ENCODE results near the gene ZER1.

ZER1 gene

GRCh38 chr9:128715436-128715750, 56.3 kb downstream of the ZER1 start:
- H2BK5ac ChIP-seq (ENCODE audit: low read depth, low read length, poor library complexity, severe bottlenecking): no peak overlapping the region
- no peak for DNase-seq
- no peaks in the 10 kb centered on the region for H3K79me1 ChIP-seq (replicated peaks; ENCODE audit: low read length, poor library complexity, severe bottlenecking)
- H3K23ac ChIP-seq (ENCODE audit: low read length in 2 of 2): no peak overlapping the region
- 94% methylated on average over 6 of the region's 6 CpGs for WGBS
- H2BK12ac ChIP-seq (ENCODE audit: low read length in 2 of 2): no peak overlapping the region
- H3K36me3 ChIP-seq (ENCODE audit: control insufficient read depth in 1 of 2, insufficient read depth in 2 of 2, low read depth in 1 of 2, low read length in 2 of 2): peaks cover 0 to 32% of the 10 kb centered on the region in 2 experiments
- H3K14ac ChIP-seq (ENCODE audit: low read length in 2 of 2): no peak overlapping the region
- no peak overlapping the region for H2BK15ac ChIP-seq (ENCODE audit: low read depth, poor library complexity, severe bottlenecking)
- H2BK120ac ChIP-seq (ENCODE audit: low read depth, low read length): no peak overlapping the region
- H4K91ac ChIP-seq (ENCODE audit: low read length): no peak overlapping the region
- H3K4me1 ChIP-seq (ENCODE audit: control insufficient read depth, insufficient read depth, low read depth, low read length): peaks cover 2% of the 10 kb centered on the region
- no peak overlapping the region for H2AK5ac ChIP-seq (ENCODE audit: low read length, severe bottlenecking)
- no peak overlapping the region for H3K4me2 ChIP-seq (ENCODE audit: low read length, poor library complexity, severe bottlenecking)
- no peaks in the 10 kb centered on the region for H3K9me3 ChIP-seq (ENCODE audit: control insufficient read depth, low read length)
- no peak overlapping the region for H4K8ac ChIP-seq (ENCODE audit: low read length)
- no peak overlapping the region for H3K4me3 ChIP-seq (ENCODE audit: insufficient read depth in 1 of 2, low read depth in 1 of 2, low read length in 2 of 2)
- no peak overlapping the region for H3K18ac ChIP-seq (ENCODE audit: low read depth in 1 of 2, low read length in 2 of 2)
- H3K27me3 ChIP-seq (ENCODE audit: control insufficient read depth in 1 of 2, insufficient read depth in 1 of 2, low read length in 2 of 2): no peaks in the 10 kb centered on the region
- no peak overlapping the region for H3K9ac ChIP-seq (ENCODE audit: low read length)
- no peak overlapping the region for H3K27ac ChIP-seq (ENCODE audit: low read length, poor library complexity, severe bottlenecking)
- H2AFZ ChIP-seq (ENCODE audit: low read depth, low read length): no peak overlapping the region
- no peak overlapping the region for H3K4ac ChIP-seq (ENCODE audit: low read depth in 1 of 2, low read length in 2 of 2)

GRCh38 chr9:128714586-128715435, 56.9 kb downstream of the ZER1 start:
- no peak for DNase-seq
- H2BK5ac ChIP-seq (ENCODE audit: low read depth, low read length, poor library complexity, severe bottlenecking): no peak overlapping the region
- H2BK12ac ChIP-seq (ENCODE audit: low read length in 2 of 2): no peak overlapping the region
- H3K4me1 ChIP-seq (ENCODE audit: control insufficient read depth, insufficient read depth, low read depth, low read length): no peaks in the 10 kb centered on the region
- peaks cover 0 to 26% of the 10 kb centered on the region in 2 experiments for H3K36me3 ChIP-seq (ENCODE audit: control insufficient read depth in 1 of 2, insufficient read depth in 2 of 2, low read depth in 1 of 2, low read length in 2 of 2)
- H4K8ac ChIP-seq (ENCODE audit: low read length): no peak overlapping the region
- H2BK120ac ChIP-seq (ENCODE audit: low read depth, low read length): no peak overlapping the region
- H3K9me3 ChIP-seq (ENCODE audit: control insufficient read depth, low read length): no peaks in the 10 kb centered on the region
- H3K4me3 ChIP-seq (ENCODE audit: insufficient read depth in 1 of 2, low read depth in 1 of 2, low read length in 2 of 2): no peak overlapping the region
- H4K91ac ChIP-seq (ENCODE audit: low read length): no peak overlapping the region
- no peak overlapping the region for H3K14ac ChIP-seq (ENCODE audit: low read length in 2 of 2)
- H3K18ac ChIP-seq (ENCODE audit: low read depth in 1 of 2, low read length in 2 of 2): no peak overlapping the region
- no peak overlapping the region for H2AFZ ChIP-seq (ENCODE audit: low read depth, low read length)
- H2AK5ac ChIP-seq (ENCODE audit: low read length, severe bottlenecking): no peak overlapping the region
- H3K79me1 ChIP-seq (replicated peaks; ENCODE audit: low read length, poor library complexity, severe bottlenecking): no peaks in the 10 kb centered on the region
- no peak overlapping the region for H3K23ac ChIP-seq (ENCODE audit: low read length in 2 of 2)
- 91% methylated on average over 24 of the region's 24 CpGs for WGBS
- H3K9ac ChIP-seq (ENCODE audit: low read length): no peak overlapping the region
- no peak overlapping the region for H3K27ac ChIP-seq (ENCODE audit: low read length, poor library complexity, severe bottlenecking)
- H2BK15ac ChIP-seq (ENCODE audit: low read depth, poor library complexity, severe bottlenecking): no peak overlapping the region
- no peaks in the 10 kb centered on the region for H3K27me3 ChIP-seq (ENCODE audit: control insufficient read depth in 1 of 2, insufficient read depth in 1 of 2, low read length in 2 of 2)
- no peak overlapping the region for H3K4ac ChIP-seq (ENCODE audit: low read depth in 1 of 2, low read length in 2 of 2)
- no peak overlapping the region for H3K4me2 ChIP-seq (ENCODE audit: low read length, poor library complexity, severe bottlenecking)

- 95% methylated on average over 18 of the region's 19 CpGs for WGBS
- H3K4me2 ChIP-seq (ENCODE audit: low read length, poor library complexity, severe bottlenecking): no peak overlapping the region
Measured at GRCh38 chr9:128713941-128714573, 57.7 kb downstream of the ZER1 start.

GRCh38 chr9:128713411-128713780, 58.3 kb downstream of the ZER1 start:
- Histone ChIP-seq H3K9ac (ENCODE audit: low read length) (no peak overlapping the region), H3K23ac (ENCODE audit: low read length in 2 of 2) (no peak overlapping the region), H3K18ac (ENCODE audit: low read depth in 1 of 2, low read length in 2 of 2) (no peak overlapping the region), H3K27me3 (ENCODE audit: control insufficient read depth in 1 of 2, insufficient read depth in 1 of 2, low read length in 2 of 2) (no peaks in the 10 kb centered on the region), H2AK5ac (ENCODE audit: low read length, severe bottlenecking) (no peak overlapping the region), H4K8ac (ENCODE audit: low read length) (no peak overlapping the region), H3K14ac (ENCODE audit: low read length in 2 of 2) (no peak overlapping the region), H3K27ac (ENCODE audit: low read length, poor library complexity, severe bottlenecking) (no peak overlapping the region), H3K36me3 (ENCODE audit: control insufficient read depth in 1 of 2, insufficient read depth in 2 of 2, low read depth in 1 of 2, low read length in 2 of 2) (peaks cover 0 to 23% of the 10 kb centered on the region in 2 experiments), H3K9me3 (ENCODE audit: control insufficient read depth, low read length) (no peaks in the 10 kb centered on the region), H2BK5ac (ENCODE audit: low read depth, low read length, poor library complexity, severe bottlenecking) (no peak overlapping the region), H2BK12ac (ENCODE audit: low read length in 2 of 2) (no peak overlapping the region), H2AFZ (ENCODE audit: low read depth, low read length) (no peak overlapping the region), H3K4me2 (ENCODE audit: low read length, poor library complexity, severe bottlenecking) (no peak overlapping the region), H3K4ac (ENCODE audit: low read depth in 1 of 2, low read length in 2 of 2) (no peak overlapping the region), H4K91ac (ENCODE audit: low read length) (no peak overlapping the region), H2BK120ac (ENCODE audit: low read depth, low read length) (no peak overlapping the region), H3K79me1 (replicated peaks; ENCODE audit: low read length, poor library complexity, severe bottlenecking) (no peaks in the 10 kb centered on the region), H3K4me1 (ENCODE audit: control insufficient read depth, insufficient read depth, low read depth, low read length) (no peaks in the 10 kb centered on the region), H3K4me3 (ENCODE audit: insufficient read depth in 1 of 2, low read depth in 1 of 2, low read length in 2 of 2) (no peak overlapping the region), H2BK15ac (ENCODE audit: low read depth, poor library complexity, severe bottlenecking) (no peak overlapping the region)
- over 99% methylated on average over 13 of the region's 13 CpGs for WGBS
- no peak for DNase-seq

More at GRCh38 chr9:128713941-128714573, 57.7 kb downstream of the ZER1 start:
- no peak overlapping the region for H2AK5ac ChIP-seq (ENCODE audit: low read length, severe bottlenecking)
- no peak overlapping the region for H2BK120ac ChIP-seq (ENCODE audit: low read depth, low read length)
- no peak overlapping the region for H3K27ac ChIP-seq (ENCODE audit: low read length, poor library complexity, severe bottlenecking)
- H2BK12ac ChIP-seq (ENCODE audit: low read length in 2 of 2): no peak overlapping the region
- H2BK5ac ChIP-seq (ENCODE audit: low read depth, low read length, poor library complexity, severe bottlenecking): no peak overlapping the region
- no peak overlapping the region for H3K23ac ChIP-seq (ENCODE audit: low read length in 2 of 2)
- no peaks in the 10 kb centered on the region for H3K4me1 ChIP-seq (ENCODE audit: control insufficient read depth, insufficient read depth, low read depth, low read length)
- no peaks in the 10 kb centered on the region for H3K27me3 ChIP-seq (ENCODE audit: control insufficient read depth in 1 of 2, insufficient read depth in 1 of 2, low read length in 2 of 2)
- no peak overlapping the region for H4K91ac ChIP-seq (ENCODE audit: low read length)
- DNase-seq: no peak
- H4K8ac ChIP-seq (ENCODE audit: low read length): no peak overlapping the region
- no peaks in the 10 kb centered on the region for H3K79me1 ChIP-seq (replicated peaks; ENCODE audit: low read length, poor library complexity, severe bottlenecking)
- no peak overlapping the region for H3K18ac ChIP-seq (ENCODE audit: low read depth in 1 of 2, low read length in 2 of 2)
- H3K4ac ChIP-seq (ENCODE audit: low read depth in 1 of 2, low read length in 2 of 2): no peak overlapping the region
- no peaks in the 10 kb centered on the region for H3K9me3 ChIP-seq (ENCODE audit: control insufficient read depth, low read length)
- no peak overlapping the region for H2BK15ac ChIP-seq (ENCODE audit: low read depth, poor library complexity, severe bottlenecking)
- no peak overlapping the region for H3K9ac ChIP-seq (ENCODE audit: low read length)
- no peak overlapping the region for H3K14ac ChIP-seq (ENCODE audit: low read length in 2 of 2)
- H2AFZ ChIP-seq (ENCODE audit: low read depth, low read length): no peak overlapping the region
- no peak overlapping the region for H3K4me3 ChIP-seq (ENCODE audit: insufficient read depth in 1 of 2, low read depth in 1 of 2, low read length in 2 of 2)
- H3K36me3 ChIP-seq (ENCODE audit: control insufficient read depth in 1 of 2, insufficient read depth in 2 of 2, low read depth in 1 of 2, low read length in 2 of 2): peaks cover 0 to 23% of the 10 kb centered on the region in 2 experiments

Data from mesenchymal stem cell (in vitro differentiated cells and primary cell).